NCI-H1048 (cell line): ENCODE measurements around the gene CPTP.

Source experiments
- DNase-seq: peaks from one replicate; lab custom pipeline; 2025; lab: John Stamatoyannopoulos, UW

Gene CPTP

GRCh38 chr1:1292442-1292779 lies 32.2 kb upstream of the CPTP start:
- DNase-seq = no peak

GRCh38 chr1:1292851-1293250 lies 31.8 kb upstream of the CPTP start:
- DNase-seq = no peak

- DNase-seq = peak; percentile 48
Observed at GRCh38 chr1:1293263-1294249, 31.0 kb upstream of the CPTP start.

GRCh38 chr1:1294250-1294890 lies 30.2 kb upstream of the CPTP start:
- DNase-seq = no peak

- DNase-seq = no peak
Observed at GRCh38 chr1:1295154-1295923, 29.3 kb upstream of the CPTP start.

- DNase-seq = no peak
Observed at GRCh38 chr1:1296070-1297061, 28.2 kb upstream of the CPTP start.

GRCh38 chr1:1297802-1298424 lies 26.7 kb upstream of the CPTP start:
- DNase-seq = no peak

GRCh38 chr1:1298861-1299685 lies 25.5 kb upstream of the CPTP start:
- DNase-seq = no peak

- no peak for DNase-seq
Observed at GRCh38 chr1:1299686-1300351, 24.8 kb upstream of the CPTP start.

- no peak for DNase-seq
Observed at GRCh38 chr1:1300352-1300739, 24.3 kb upstream of the CPTP start.

- no peak for DNase-seq
Observed at GRCh38 chr1:1302006-1302430, 22.6 kb upstream of the CPTP start.

- DNase-seq = no peak
Observed at GRCh38 chr1:1302951-1303509, 21.6 kb upstream of the CPTP start.

- no peak for DNase-seq
Observed at GRCh38 chr1:1303736-1304135, 20.9 kb upstream of the CPTP start.

GRCh38 chr1:1304331-1305299 lies 20.0 kb upstream of the CPTP start:
- no peak for DNase-seq

- DNase-seq = no peak
Observed at GRCh38 chr1:1305300-1306069, 19.1 kb upstream of the CPTP start.

GRCh38 chr1:1306070-1306660 lies 18.4 kb upstream of the CPTP start:
- DNase-seq = no peak
